ENCODE measurements around the gene STRN3. TPM values are rescaled to one million over a fixed set of nuclear protein-coding genes. Genes with fewer than 3 reads are reported as not detected.
A peak's percentile ranks its signal among the peaks of the same experiment; 100 is the strongest.

Gene STRN3
- total and polyA plus RNA-seq, 2 of the 4 experiments (the other 2 are of a cell fraction) = 10.8 to 78.7 TPM

DNA sequence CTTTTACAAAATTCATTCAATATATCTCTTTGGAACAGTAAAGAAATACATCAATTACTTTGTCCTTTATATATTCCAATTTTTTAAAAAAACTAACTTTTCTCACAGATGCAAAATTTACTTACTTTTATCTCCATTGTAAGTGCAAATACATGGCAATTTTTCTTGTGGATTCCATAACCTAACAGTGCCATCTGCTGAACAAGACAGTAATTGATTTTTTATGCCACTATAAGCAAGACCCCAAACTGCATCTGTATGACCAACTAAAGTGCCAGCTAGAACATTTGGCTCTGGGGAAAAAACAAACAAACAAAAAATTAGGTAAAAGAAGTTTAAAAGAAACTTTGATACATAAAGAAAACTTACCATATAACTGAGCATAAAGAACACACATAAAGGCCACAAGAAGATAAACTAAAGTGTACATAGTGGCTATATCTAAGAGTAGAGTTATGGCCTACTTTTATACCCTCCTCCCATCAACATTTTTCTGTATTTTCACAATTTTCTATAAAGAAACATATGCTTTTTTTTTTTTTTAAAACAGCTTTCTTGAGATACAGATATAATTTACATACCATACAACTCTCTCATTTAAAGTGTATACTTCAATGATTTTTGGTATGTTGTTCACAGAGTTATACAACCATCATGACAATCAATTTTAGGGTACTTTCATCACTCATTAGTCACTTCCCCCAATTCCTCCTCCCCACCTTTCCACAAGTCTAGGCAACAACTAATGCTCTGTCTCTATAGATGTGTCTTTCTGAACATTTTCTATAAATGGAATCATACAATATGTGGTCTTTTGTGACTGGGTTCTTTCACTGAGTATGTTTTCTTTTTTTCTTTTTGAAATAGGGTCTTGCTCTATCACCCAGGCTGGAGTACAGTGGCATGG, 119.2 kb downstream of the STRN3 start:
- H4K20me1 ChIP-seq (ENCODE audit: insufficient read depth, low read length) = no peaks in the 10 kb centered on the region; the same call in 1 of the 2 replicates
- H3K56ac ChIP-seq (ENCODE audit: extremely low read depth, insufficient read depth, low read length) = no peak overlapping the region
- no peak overlapping the region for H4K5ac ChIP-seq (ENCODE audit: low read depth, low read length)
- no peak overlapping the region for H3K18ac ChIP-seq (ENCODE audit: low read depth, low read length)
- H2BK20ac ChIP-seq (ENCODE audit: low read depth, low read length) = no peak overlapping the region
- H3K36me3 ChIP-seq (ENCODE audit: control insufficient read depth, insufficient read depth, low read length) = peaks cover 26% of the 10 kb centered on the region
- no peak overlapping the region for H3K14ac ChIP-seq (replicated peaks; ENCODE audit: low read depth, low read length)
- no peaks in the 10 kb centered on the region for H3K4me1 ChIP-seq (ENCODE audit: control insufficient read depth, insufficient read depth, low read length)
- H4K8ac ChIP-seq (ENCODE audit: low read depth in 2 of 2, low read length in 2 of 2) = no peak overlapping the region
- H3K79me1 ChIP-seq (ENCODE audit: low read depth in 1 of 2, low read length in 2 of 2) = peaks cover 14 to 26% of the 10 kb centered on the region in 2 experiments; a peak in 3 of 4 replicates
- no peak overlapping the region for H2BK5ac ChIP-seq (ENCODE audit: low read depth, low read length, poor library complexity, severe bottlenecking)
- H2BK120ac ChIP-seq (ENCODE audit: low read depth, low read length) = no peak overlapping the region
- no peak overlapping the region for H4K91ac ChIP-seq (ENCODE audit: insufficient read depth, low read depth, low read length)
- intact Hi-C loops (cut with micrococcal nuclease) = loop anchor here (2.0 kb wide), 1 partner anchor 250 kb away; no protein-coding TSS in a partner anchor
- H3K4me3 ChIP-seq (ENCODE audit: insufficient read depth, low read depth, low read length) = no peak overlapping the region
- DNase-seq = peak; percentile 15
- H3K4ac ChIP-seq (ENCODE audit: low read depth, low read length) = no peak overlapping the region
- dilution Hi-C loops (cut with HindIII; ENCODE audit: low sequenced_read_pairs, unreplicated experiment) = no loop called here
- H3K9me1 ChIP-seq (ENCODE audit: insufficient read depth, low read length) = no peaks in the 10 kb centered on the region; the same call in 1 of the 2 replicates
- POLR2A ChIA-PET (ENCODE audit: unreplicated experiment) = no interaction called here
- no TSS peak for BruUV-seq (replicated peaks)
- H2BK15ac ChIP-seq (ENCODE audit: low read depth, low read length) = no peak overlapping the region
- no peak overlapping the region for H2AFZ ChIP-seq (replicated peaks; ENCODE audit: low read length, poor library complexity)
- no peaks in the 10 kb centered on the region for H3K9me3 ChIP-seq (ENCODE audit: control insufficient read depth, insufficient read depth, low read length)
- no peak overlapping the region for H2AK9ac ChIP-seq (replicated peaks; ENCODE audit: low read depth, low read length, poor library complexity)
- H3K27me3 ChIP-seq (ENCODE audit: control insufficient read depth, insufficient read depth, low read length) = no peaks in the 10 kb centered on the region
- no peak overlapping the region for H3K23ac ChIP-seq (ENCODE audit: low read depth, low read length)
- no peak overlapping the region for H3K27ac ChIP-seq (ENCODE audit: insufficient read depth, low read length)
- H2AK5ac ChIP-seq (ENCODE audit: low read depth, low read length) = no peak overlapping the region
- ATAC-seq (ENCODE audit: low read depth) = peak; percentile 67
- CTCF ChIA-PET = interaction anchor here (1.3 kb wide), 1 partner anchor 18 kb away, joined by 3 read pairs; no protein-coding TSS in a partner anchor
- H3K4me2 ChIP-seq (ENCODE audit: low read depth, low read length) = no peak overlapping the region
- TF ChIP-seq RFX5 (IDR thresholded peaks at IDR 0.05; ENCODE audit: low read depth, low read length) (no peak), CEBPB (IDR thresholded peaks at IDR 0.05; ENCODE audit: low read depth, low read length) (no peak), POLR2A (IDR thresholded peaks at IDR 0.05; ENCODE audit: low read depth, low read length) (no peak), RAD21 (IDR thresholded peaks at IDR 0.05; ENCODE audit: low read length) (peak; percentile 35; the same call in 1 of the 2 replicates), BHLHE40 (IDR thresholded peaks at IDR 0.05; ENCODE audit: low read depth, low read length) (no peak), RCOR1 (IDR thresholded peaks at IDR 0.05; ENCODE audit: insufficient replicate concordance, low read length) (no peak)
- TF ChIP-seq, protein P1, sequence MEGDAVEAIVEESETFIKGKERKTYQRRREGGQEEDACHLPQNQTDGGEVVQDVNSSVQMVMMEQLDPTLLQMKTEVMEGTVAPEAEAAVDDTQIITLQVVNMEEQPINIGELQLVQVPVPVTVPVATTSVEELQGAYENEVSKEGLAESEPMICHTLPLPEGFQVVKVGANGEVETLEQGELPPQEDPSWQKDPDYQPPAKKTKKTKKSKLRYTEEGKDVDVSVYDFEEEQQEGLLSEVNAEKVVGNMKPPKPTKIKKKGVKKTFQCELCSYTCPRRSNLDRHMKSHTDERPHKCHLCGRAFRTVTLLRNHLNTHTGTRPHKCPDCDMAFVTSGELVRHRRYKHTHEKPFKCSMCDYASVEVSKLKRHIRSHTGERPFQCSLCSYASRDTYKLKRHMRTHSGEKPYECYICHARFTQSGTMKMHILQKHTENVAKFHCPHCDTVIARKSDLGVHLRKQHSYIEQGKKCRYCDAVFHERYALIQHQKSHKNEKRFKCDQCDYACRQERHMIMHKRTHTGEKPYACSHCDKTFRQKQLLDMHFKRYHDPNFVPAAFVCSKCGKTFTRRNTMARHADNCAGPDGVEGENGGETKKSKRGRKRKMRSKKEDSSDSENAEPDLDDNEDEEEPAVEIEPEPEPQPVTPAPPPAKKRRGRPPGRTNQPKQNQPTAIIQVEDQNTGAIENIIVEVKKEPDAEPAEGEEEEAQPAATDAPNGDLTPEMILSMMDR (conservative IDR thresholded peaks at IDR 0.05; ENCODE audit: low read depth, low read length) = peak; percentile 39
- TF ChIP-seq, protein P2, sequence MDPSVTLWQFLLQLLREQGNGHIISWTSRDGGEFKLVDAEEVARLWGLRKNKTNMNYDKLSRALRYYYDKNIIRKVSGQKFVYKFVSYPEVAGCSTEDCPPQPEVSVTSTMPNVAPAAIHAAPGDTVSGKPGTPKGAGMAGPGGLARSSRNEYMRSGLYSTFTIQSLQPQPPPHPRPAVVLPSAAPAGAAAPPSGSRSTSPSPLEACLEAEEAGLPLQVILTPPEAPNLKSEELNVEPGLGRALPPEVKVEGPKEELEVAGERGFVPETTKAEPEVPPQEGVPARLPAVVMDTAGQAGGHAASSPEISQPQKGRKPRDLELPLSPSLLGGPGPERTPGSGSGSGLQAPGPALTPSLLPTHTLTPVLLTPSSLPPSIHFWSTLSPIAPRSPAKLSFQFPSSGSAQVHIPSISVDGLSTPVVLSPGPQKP (IDR thresholded peaks at IDR 0.05; ENCODE audit: borderline replicate concordance, low read depth, low read length) = no peak
- no peak overlapping the region for H3K9ac ChIP-seq (ENCODE audit: low read depth, low read length)
- in situ Hi-C loops (cut with MboI; ENCODE audit: low sequenced_read_pairs) = loop anchor here (10.0 kb wide), 1 partner anchor 252 kb away; no protein-coding TSS in a partner anchor

Data from IMR-90 (cell line).